Hepatocyte (in vitro differentiated cells): Measurements from ENCODE around the gene ITSN1.

Source experiments
- EZH2 ChIP-seq: fragments of 200-600 bp; sonication (generic); IDR thresholded peaks from 2 replicates; pipeline ENCODE4 v1.6.1; 2016; ENCODE audit warnings: antibody characterized with exemption, mild to moderate bottlenecking, borderline replicate concordance
- TF ChIP-seq, protein P1 (sequence below): fragments of 200-600 bp; sonication (generic); IDR thresholded peaks from 2 replicates; pipeline ENCODE4 v1.5.1; 2016; ENCODE audit warnings: antibody characterized with exemption, mild to moderate bottlenecking; ENCODE audit not compliant: poor library complexity

DNA sequence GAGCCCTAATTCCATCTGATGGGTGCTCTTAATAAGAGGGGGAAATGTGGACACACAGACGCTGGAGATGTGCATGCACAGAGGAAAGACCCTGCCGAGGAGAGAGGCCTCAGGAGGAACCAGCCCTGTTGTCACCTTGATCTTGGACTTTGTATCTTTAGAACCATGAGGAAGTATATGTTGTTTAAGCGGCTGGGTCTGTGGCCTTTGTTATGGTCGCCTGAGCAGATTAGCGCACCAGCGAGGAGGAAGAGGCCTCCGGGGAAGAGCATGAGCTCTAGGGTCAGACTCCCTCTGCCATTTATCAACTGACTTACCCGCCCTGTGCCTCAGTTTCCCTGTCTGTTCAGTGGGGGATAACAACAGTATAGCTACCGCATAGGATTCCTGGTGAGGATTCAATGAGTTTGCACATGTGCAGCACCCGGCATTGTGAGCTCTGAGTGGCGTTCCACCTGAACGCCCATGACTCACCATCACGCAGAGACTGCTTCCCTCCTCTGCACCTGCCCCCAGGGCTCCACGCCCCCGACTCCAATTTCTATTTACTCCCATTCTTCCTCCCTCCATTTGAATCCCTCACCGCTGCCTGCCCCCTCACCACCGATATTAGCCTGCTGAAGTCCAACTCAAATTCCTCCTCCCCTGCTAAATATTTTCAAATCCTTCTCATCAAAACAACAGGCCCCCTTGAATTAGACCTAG lies 206.1 kb downstream of the ITSN1 start:
- TF ChIP-seq, protein P1, sequence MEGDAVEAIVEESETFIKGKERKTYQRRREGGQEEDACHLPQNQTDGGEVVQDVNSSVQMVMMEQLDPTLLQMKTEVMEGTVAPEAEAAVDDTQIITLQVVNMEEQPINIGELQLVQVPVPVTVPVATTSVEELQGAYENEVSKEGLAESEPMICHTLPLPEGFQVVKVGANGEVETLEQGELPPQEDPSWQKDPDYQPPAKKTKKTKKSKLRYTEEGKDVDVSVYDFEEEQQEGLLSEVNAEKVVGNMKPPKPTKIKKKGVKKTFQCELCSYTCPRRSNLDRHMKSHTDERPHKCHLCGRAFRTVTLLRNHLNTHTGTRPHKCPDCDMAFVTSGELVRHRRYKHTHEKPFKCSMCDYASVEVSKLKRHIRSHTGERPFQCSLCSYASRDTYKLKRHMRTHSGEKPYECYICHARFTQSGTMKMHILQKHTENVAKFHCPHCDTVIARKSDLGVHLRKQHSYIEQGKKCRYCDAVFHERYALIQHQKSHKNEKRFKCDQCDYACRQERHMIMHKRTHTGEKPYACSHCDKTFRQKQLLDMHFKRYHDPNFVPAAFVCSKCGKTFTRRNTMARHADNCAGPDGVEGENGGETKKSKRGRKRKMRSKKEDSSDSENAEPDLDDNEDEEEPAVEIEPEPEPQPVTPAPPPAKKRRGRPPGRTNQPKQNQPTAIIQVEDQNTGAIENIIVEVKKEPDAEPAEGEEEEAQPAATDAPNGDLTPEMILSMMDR = no peak
- no peak for TF ChIP-seq EZH2
